Measurements from ENCODE around the gene TEAD2.
"Not testable (repeated sequence)": the region's sequence is repeated elsewhere in the genome, so short reads cannot be mapped to it uniquely, and the experiment has no call there.

TEAD2 gene

GRCh38 chr19:49324801-49325576, 37.2 kb downstream of the TEAD2 start, which contains the start of gene SLC6A16:
Gene SLC6A16, minus strand, starts transcription at chr19:49325191. Its CDS starts 13,844 bp downstream, at chr19:49311347.
- no peak for DNase-seq (ENCODE audit: low spot score)
- TF ChIP-seq CTCF (IDR thresholded peaks at IDR 0.05; ENCODE audit: extremely low read depth, missing control alignments), result no peak

GRCh38 chr19:49318296-49318695, 43.9 kb downstream of the TEAD2 start:
- no peak for TF ChIP-seq CTCF (IDR thresholded peaks at IDR 0.05; ENCODE audit: extremely low read depth, missing control alignments)
- DNase-seq (ENCODE audit: low spot score), result no peak

GRCh38 chr19:49316284-49316683, 45.9 kb downstream of the TEAD2 start:
- no peak for TF ChIP-seq CTCF (IDR thresholded peaks at IDR 0.05; ENCODE audit: extremely low read depth, missing control alignments)
- no peak for DNase-seq (ENCODE audit: low spot score)

- TF ChIP-seq CTCF (IDR thresholded peaks at IDR 0.05; ENCODE audit: extremely low read depth, missing control alignments), result no peak
- no peak for DNase-seq (ENCODE audit: low spot score)
Measured at GRCh38 chr19:49315111-49315510, 47.1 kb downstream of the TEAD2 start.

GRCh38 chr19:49309087-49309486, 53.1 kb downstream of the TEAD2 start:
- DNase-seq (ENCODE audit: low spot score), result no peak
- no peak for TF ChIP-seq CTCF (IDR thresholded peaks at IDR 0.05; ENCODE audit: extremely low read depth, missing control alignments)

GRCh38 chr19:49306734-49307133, 55.5 kb downstream of the TEAD2 start:
- not testable (repeated sequence) for DNase-seq (ENCODE audit: low spot score)

GRCh38 chr19:49301866-49302252, 60.4 kb downstream of the TEAD2 start:
- no peak for DNase-seq (ENCODE audit: low spot score)
- no peak for TF ChIP-seq CTCF (IDR thresholded peaks at IDR 0.05; ENCODE audit: extremely low read depth, missing control alignments)

Measured in GM20000 (cell line).